Vagina (tissue), 2 donors: ENCODE measurements around the gene C12orf57. TPM values are rescaled to one million over a fixed set of nuclear protein-coding genes. Genes with fewer than 3 reads are reported as not detected.

Source experiments
- DNase-seq, 2 donors: peaks; one replicate each; pipeline ENCODE4 v3.0.0-alpha.2; 2017; ENCODE audit errors: extremely low spot score in 2 of 2
- H3K27ac ChIP-seq: fragments of 200-600 bp; sonication (generic); one replicate; pipeline ENCODE4 v1.5.1; 2019
- H3K27me3 ChIP-seq: fragments of 200-600 bp; sonication (generic); one replicate; pipeline ENCODE4 v1.5.1; 2019
- H3K36me3 ChIP-seq, 2 donors: fragments of 200-600 bp; sonication (generic); one replicate each; pipeline ENCODE4 v1.5.1; 2017 to 2019
- H3K4me1 ChIP-seq: fragments of 200-600 bp; sonication (generic); one replicate; pipeline ENCODE4 v1.5.1; 2019
- H3K4me3 ChIP-seq, 2 donors: fragments of 200-600 bp; sonication (generic); 1 replicate in 1 of 2; 2 replicates in 1 of 2; pipeline ENCODE4 v1.5.1; 2016 to 2019
- H3K9me3 ChIP-seq: fragments of 200-600 bp; sonication (generic); one replicate; pipeline ENCODE4 v1.5.1; 2019
- POLR2A ChIP-seq, 2 donors: fragments of 450-650 bp; IDR thresholded peaks; one replicate each; pipeline ENCODE4 v1.6.1; 2017; ENCODE audit warnings: antibody characterized with exemption in 2 of 2, mild to moderate bottlenecking in 2 of 2, moderate library complexity in 2 of 2
- POLR2AphosphoS5 ChIP-seq, 2 donors: sonication (generic); formaldehyde crosslinking; IDR thresholded peaks; one replicate each; pipeline ENCODE4 v1.9.0; 2017; ENCODE audit warnings: antibody characterized with exemption in 2 of 2, mild to moderate bottlenecking in 2 of 2, low read depth in 1 of 2; ENCODE audit not compliant: insufficient read depth in 1 of 2
- intact Hi-C: fragments of 100-400 bp; cut with DNase I; formaldehyde crosslinking; loops from one replicate; pipeline ENCODE4 v1.15.1; 2023
- total RNA-seq: library from RNA; depleted of rRNA; stranded (reverse); fragments of >200 nt; gene quantifications from one replicate; pipeline ENCODE4 v1.2.3, GENCODE V29; 2016
- TF ChIP-seq, protein P1 (sequence below), 3 experiments: fragments of 450-650 bp in 2 of 3; fragments of 200-600 bp in 1 of 3; sonication (generic) in 1 of 3; IDR thresholded peaks; one replicate each; pipeline ENCODE4 v1.5.1; 2017 to 2019; ENCODE audit warnings: antibody characterized with exemption in 3 of 3, mild to moderate bottlenecking in 2 of 3, moderate library complexity in 2 of 3

C12orf57 gene
- total RNA-seq, 1 donor from 2014 or later = 760 TPM

DNA sequence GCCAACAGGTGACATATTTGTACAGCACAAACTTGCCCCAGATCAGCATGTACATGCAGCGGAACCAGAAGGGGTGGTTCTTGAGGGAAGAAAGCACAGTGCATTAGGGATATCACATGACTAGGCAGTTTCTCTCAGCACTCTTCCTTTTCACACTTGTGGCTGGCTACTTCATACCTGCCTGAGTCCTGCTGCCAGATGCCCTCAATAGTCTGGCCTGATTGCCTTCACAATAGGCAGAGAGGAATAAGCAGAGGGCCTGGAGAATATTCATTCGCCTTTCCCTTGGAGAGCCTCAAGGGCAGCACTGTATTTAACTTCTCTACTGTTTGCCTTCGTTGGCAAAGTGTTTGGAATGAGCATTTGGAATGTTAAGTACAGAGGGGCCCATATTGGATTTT is 34.8 kb downstream of the C12orf57 start:
- Histone ChIP-seq H3K27me3 (no peaks in the 10 kb centered on the region), H3K4me1 (peaks cover 9% of the 10 kb centered on the region), H3K4me3 (no peak overlapping the region), H3K9me3 (no peaks in the 10 kb centered on the region), H3K27ac (no peak overlapping the region), H3K36me3 (peaks cover 6 to 64% of the 10 kb centered on the region in 2 donors)
- DNase-seq = no peak
- intact Hi-C loops = no loop called here
- TF ChIP-seq, protein P1, sequence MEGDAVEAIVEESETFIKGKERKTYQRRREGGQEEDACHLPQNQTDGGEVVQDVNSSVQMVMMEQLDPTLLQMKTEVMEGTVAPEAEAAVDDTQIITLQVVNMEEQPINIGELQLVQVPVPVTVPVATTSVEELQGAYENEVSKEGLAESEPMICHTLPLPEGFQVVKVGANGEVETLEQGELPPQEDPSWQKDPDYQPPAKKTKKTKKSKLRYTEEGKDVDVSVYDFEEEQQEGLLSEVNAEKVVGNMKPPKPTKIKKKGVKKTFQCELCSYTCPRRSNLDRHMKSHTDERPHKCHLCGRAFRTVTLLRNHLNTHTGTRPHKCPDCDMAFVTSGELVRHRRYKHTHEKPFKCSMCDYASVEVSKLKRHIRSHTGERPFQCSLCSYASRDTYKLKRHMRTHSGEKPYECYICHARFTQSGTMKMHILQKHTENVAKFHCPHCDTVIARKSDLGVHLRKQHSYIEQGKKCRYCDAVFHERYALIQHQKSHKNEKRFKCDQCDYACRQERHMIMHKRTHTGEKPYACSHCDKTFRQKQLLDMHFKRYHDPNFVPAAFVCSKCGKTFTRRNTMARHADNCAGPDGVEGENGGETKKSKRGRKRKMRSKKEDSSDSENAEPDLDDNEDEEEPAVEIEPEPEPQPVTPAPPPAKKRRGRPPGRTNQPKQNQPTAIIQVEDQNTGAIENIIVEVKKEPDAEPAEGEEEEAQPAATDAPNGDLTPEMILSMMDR (IDR thresholded peaks at IDR 0.05) = no peak
- TF ChIP-seq POLR2AphosphoS5 (IDR thresholded peaks at IDR 0.05; ENCODE audit: insufficient read depth in 1 of 2, low read depth in 1 of 2) = no peak
- TF ChIP-seq POLR2A (IDR thresholded peaks at IDR 0.05) = no peak

DNA sequence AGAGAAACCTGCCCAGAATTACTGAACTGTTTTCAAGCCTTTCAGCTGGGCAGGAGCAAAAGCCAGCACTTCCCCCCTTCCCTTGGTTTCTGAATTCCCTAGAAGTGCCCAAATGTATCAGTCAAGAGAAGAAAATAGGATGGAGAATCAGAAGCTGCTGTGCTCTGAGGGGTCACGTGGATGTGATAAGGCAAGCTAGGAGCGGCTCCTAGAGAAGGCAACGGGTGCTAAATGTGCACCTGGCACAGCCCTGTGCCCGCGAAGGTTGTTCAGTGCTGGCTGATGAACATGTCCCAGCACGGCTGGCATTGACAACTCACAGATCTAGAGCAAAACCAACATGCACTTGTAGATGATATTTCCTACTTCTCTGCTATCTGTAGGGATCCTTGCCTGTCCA is 35.2 kb downstream of the C12orf57 start:
- no peak for DNase-seq
- Histone ChIP-seq H3K27me3 (no peaks in the 10 kb centered on the region), H3K36me3 (peaks cover 6 to 61% of the 10 kb centered on the region in 2 donors), H3K4me1 (peaks cover 9% of the 10 kb centered on the region), H3K9me3 (no peaks in the 10 kb centered on the region), H3K27ac (no peak overlapping the region), H3K4me3 (no peak overlapping the region)
- intact Hi-C loops = no loop called here
- TF ChIP-seq POLR2AphosphoS5 (IDR thresholded peaks at IDR 0.05; ENCODE audit: insufficient read depth in 1 of 2, low read depth in 1 of 2) (no peak), POLR2A (IDR thresholded peaks at IDR 0.05) (no peak)
- TF ChIP-seq, protein P1 (IDR thresholded peaks at IDR 0.05) = no peak

DNA sequence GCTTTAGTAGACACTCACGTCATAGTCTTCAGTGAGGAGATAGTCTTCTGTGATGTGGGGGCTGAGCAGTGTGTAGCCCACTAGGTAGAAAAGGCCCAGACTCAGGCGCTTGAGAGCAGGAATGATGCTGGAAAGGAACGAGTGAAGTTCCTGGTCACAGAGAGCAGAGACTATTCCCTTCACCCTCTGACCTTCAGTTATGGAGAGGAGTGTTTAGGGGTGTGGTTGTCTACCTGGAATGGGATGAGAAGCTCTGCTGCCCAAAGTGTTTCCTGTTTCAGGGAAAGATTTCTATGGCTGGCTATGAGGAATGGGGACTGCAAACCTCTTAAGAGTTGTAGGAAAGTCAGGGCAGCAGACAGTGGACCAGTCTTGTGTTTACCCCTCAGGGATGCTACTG is 35.6 kb downstream of the C12orf57 start:
- no peak for DNase-seq
- Histone ChIP-seq H3K27ac (no peak overlapping the region), H3K9me3 (no peaks in the 10 kb centered on the region), H3K27me3 (no peaks in the 10 kb centered on the region), H3K36me3 (peaks cover 6 to 56% of the 10 kb centered on the region in 2 donors), H3K4me3 (no peak overlapping the region), H3K4me1 (peaks cover 9% of the 10 kb centered on the region)
- intact Hi-C loops = no loop called here
- TF ChIP-seq POLR2A (IDR thresholded peaks at IDR 0.05) (no peak), POLR2AphosphoS5 (IDR thresholded peaks at IDR 0.05; ENCODE audit: insufficient read depth in 1 of 2, low read depth in 1 of 2) (no peak)
- TF ChIP-seq, protein P1 (IDR thresholded peaks at IDR 0.05) = no peak

DNA sequence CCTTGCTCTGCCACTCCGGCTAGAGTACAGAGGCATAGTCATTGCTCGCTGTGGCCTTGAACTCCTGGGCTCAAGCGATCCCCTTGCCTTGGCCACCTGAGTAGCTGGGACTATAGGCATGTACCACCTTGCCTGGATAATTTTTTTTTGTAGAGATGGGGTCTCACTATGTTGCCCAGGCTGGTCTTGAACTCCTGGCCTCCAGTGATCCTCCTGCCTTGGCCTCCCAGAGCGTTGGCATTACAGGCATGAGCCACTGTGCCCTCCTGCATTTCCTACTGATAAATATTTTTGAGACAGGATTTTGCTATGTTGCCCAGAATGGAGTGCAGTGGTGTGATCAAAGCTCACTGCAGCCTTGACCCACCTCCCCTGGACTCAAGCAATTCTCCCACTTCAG is 36.3 kb downstream of the C12orf57 start:
- intact Hi-C loops = no loop called here
- H3K4me3 ChIP-seq = no peak overlapping the region
- peaks cover 9% of the 10 kb centered on the region for H3K4me1 ChIP-seq
- no peak overlapping the region for H3K27ac ChIP-seq
- H3K9me3 ChIP-seq = no peaks in the 10 kb centered on the region
- TF ChIP-seq, protein P1 (IDR thresholded peaks at IDR 0.05) = no peak
- TF ChIP-seq POLR2AphosphoS5 (IDR thresholded peaks at IDR 0.05; ENCODE audit: insufficient read depth in 1 of 2, low read depth in 1 of 2) (no peak), POLR2A (IDR thresholded peaks at IDR 0.05) (no peak)
- peaks cover 6 to 50% of the 10 kb centered on the region in 2 donors for H3K36me3 ChIP-seq
- H3K27me3 ChIP-seq = no peaks in the 10 kb centered on the region
- no peak for DNase-seq

DNA sequence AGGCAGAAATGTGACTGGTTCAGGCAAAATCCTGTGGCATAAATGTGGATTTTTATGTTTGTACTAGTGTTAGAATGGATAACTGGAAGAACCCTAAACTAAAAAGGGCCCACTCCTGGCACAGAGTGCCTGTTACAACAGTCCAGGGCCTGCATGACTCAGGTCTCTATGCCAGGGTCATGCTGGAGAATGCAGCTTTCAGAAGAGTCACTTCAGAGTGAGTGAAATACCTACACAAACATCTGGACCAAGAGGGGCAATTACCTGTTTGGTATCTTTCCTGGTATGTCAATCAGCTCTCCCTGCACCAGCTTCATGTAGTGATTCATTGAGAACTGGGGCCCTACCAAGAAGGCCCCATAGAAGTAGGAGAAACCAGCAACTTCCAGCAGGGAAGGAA is 36.9 kb downstream of the C12orf57 start:
- H3K4me1 ChIP-seq = peaks cover 9% of the 10 kb centered on the region
- H3K9me3 ChIP-seq = no peaks in the 10 kb centered on the region
- no peaks in the 10 kb centered on the region for H3K27me3 ChIP-seq
- intact Hi-C loops = no loop called here
- H3K27ac ChIP-seq = no peak overlapping the region
- H3K36me3 ChIP-seq = peaks cover 3 to 43% of the 10 kb centered on the region in 2 donors
- TF ChIP-seq POLR2A (IDR thresholded peaks at IDR 0.05) (no peak), POLR2AphosphoS5 (IDR thresholded peaks at IDR 0.05; ENCODE audit: insufficient read depth in 1 of 2, low read depth in 1 of 2) (no peak)
- TF ChIP-seq, protein P1 (IDR thresholded peaks at IDR 0.05) = no peak
- no peak overlapping the region for H3K4me3 ChIP-seq
- no peak for DNase-seq
